Natural killer cell (primary cell): ENCODE measurements around the gene FARS2. TPM values are rescaled to one million over a fixed set of nuclear protein-coding genes. Genes with fewer than 3 reads are reported as not detected.

Experiments
- ATAC-seq, 3 donors: fragments of 150-1000 bp in 2 of 3; fragments of 200-7000 bp in 1 of 3; cut with Tn5 transposase; 1 replicate in 1 of 3; 2 replicates in 2 of 3; pipeline ENCODE4 v1.10.0; 2021; ENCODE audit warnings: mild to moderate bottlenecking in 2 of 3, moderate library complexity in 2 of 3
- DNase-seq, 2 donors: peaks; one replicate each; pipeline versions ENCODE4 v3.0.0 to v3.0.0-alpha.2; 2013 to 2021; ENCODE audit warnings: mixed read lengths in 1 of 2
- H3K27ac ChIP-seq: one replicate; pipeline ENCODE4 v1.5.1; 2013; ENCODE audit warnings: mild to moderate bottlenecking, low read length
- H3K27me3 ChIP-seq: one replicate; pipeline ENCODE4 v1.6.1; 2013; ENCODE audit warnings: low read length; ENCODE audit not compliant: control insufficient read depth, insufficient read depth
- H3K36me3 ChIP-seq: one replicate; pipeline ENCODE4 v1.6.1; 2013; ENCODE audit warnings: low read length; ENCODE audit not compliant: control insufficient read depth, insufficient read depth
- H3K4me1 ChIP-seq: one replicate; pipeline ENCODE4 v1.6.1; 2013; ENCODE audit warnings: low read length; ENCODE audit not compliant: control insufficient read depth, insufficient read depth
- H3K4me3 ChIP-seq: one replicate; pipeline ENCODE4 v1.5.1; 2013; ENCODE audit warnings: low read length
- H3K9me3 ChIP-seq: one replicate; pipeline ENCODE4 v1.6.1; 2013; ENCODE audit warnings: low read length; ENCODE audit not compliant: control insufficient read depth, insufficient read depth
- H3K27ac Mint-ChIP-seq, 2 donors: one replicate each; pipeline ENCODE4 v1.8.0; 2022; ENCODE audit warnings: mild to moderate bottlenecking in 2 of 2, mixed read lengths in 2 of 2, moderate library complexity in 1 of 2
- H3K27me3 Mint-ChIP-seq, 2 donors: one replicate each; pipeline ENCODE4 v1.8.0; 2022; ENCODE audit warnings: low read depth in 2 of 2, mixed read lengths in 2 of 2
- H3K36me3 Mint-ChIP-seq: one replicate; pipeline ENCODE4 v1.8.0; 2022; ENCODE audit warnings: mixed read lengths
- H3K4me1 Mint-ChIP-seq, 2 donors: one replicate each; pipeline ENCODE4 v1.8.0; 2022; ENCODE audit warnings: mixed read lengths in 2 of 2
- H3K4me3 Mint-ChIP-seq: one replicate; pipeline ENCODE4 v1.8.0; 2022; ENCODE audit warnings: mild to moderate bottlenecking, moderate library complexity, mixed read lengths
- H3K9me3 Mint-ChIP-seq, 2 donors: one replicate each; pipeline ENCODE4 v1.8.0; 2022; ENCODE audit warnings: mixed read lengths in 2 of 2
- CTCF ChIP-seq: fragments of 200-600 bp; IDR thresholded peaks from one replicate; pipeline ENCODE4 v1.8.0; 2022; ENCODE audit warnings: antibody characterized with exemption
- WGBS: methylation state at CpG from one replicate; pipeline ENCODE4 v1.1.7; 2013; ENCODE audit warnings: missing lambda C conversion rate; ENCODE audit not compliant: insufficient coverage; 5-methylcytosine and 5-hydroxymethylcytosine counted together
- intact Hi-C: fragments of 100-400 bp; cut with micrococcal nuclease; formaldehyde crosslinking; loops from one replicate; pipeline ENCODE4 v1.14.2; 2022
- total RNA-seq, 4 donors: library from RNA; stranded (reverse); fragments of 120-200 nt in 1 of 4; gene quantifications; one replicate each; pipeline versions ENCODE4 v1.2.3 to v1.2.4, GENCODE V29; 2013 to 2022

The FARS2 gene
- total RNA-seq, 3 donors from 2014 or later (not counting 1 experiment from before 2014, with no cell fraction given) = 15.3 to 24.8 (median 22.7) TPM

GRCh38 chr6:5521322-5521721 is 260.0 kb downstream of the FARS2 start:
- H3K27ac Mint-ChIP-seq = peak overlapping the region; percentile 83 to 89
- no peak overlapping the region for H3K4me3 ChIP-seq
- no peaks in the 10 kb centered on the region for H3K9me3 Mint-ChIP-seq
- ATAC-seq (no peak), DNase-seq (no peak)
- peaks cover 67 to 71% of the 10 kb centered on the region in 2 donors for H3K4me1 Mint-ChIP-seq
- H3K4me3 Mint-ChIP-seq = peak overlapping the region; percentile 52
- H3K9me3 ChIP-seq = no peaks in the 10 kb centered on the region
- whole genome bisulfite sequencing = 26% methylated on average over 3 of the region's 3 CpGs
- peaks cover 40% of the 10 kb centered on the region for H3K4me1 ChIP-seq
- TF ChIP-seq CTCF = no peak
- H3K27me3 Mint-ChIP-seq = no peaks in the 10 kb centered on the region
- intact Hi-C loops = no loop called here
- H3K36me3 ChIP-seq = no peaks in the 10 kb centered on the region
- no peaks in the 10 kb centered on the region for H3K27me3 ChIP-seq
- no peaks in the 10 kb centered on the region for H3K36me3 Mint-ChIP-seq
- peak overlapping the region; percentile 39 for H3K27ac ChIP-seq

GRCh38 chr6:5522147-5522546 is 260.8 kb downstream of the FARS2 start:
- Histone ChIP-seq H3K4me1 (peaks cover 35% of the 10 kb centered on the region), H3K36me3 (no peaks in the 10 kb centered on the region), H3K4me3 (no peak overlapping the region), H3K9me3 (no peaks in the 10 kb centered on the region), H3K27me3 (no peaks in the 10 kb centered on the region), H3K27ac (peak overlapping the region; percentile 39)
- no peak for TF ChIP-seq CTCF
- H3K4me1 Mint-ChIP-seq = peaks cover 59 to 63% of the 10 kb centered on the region in 2 donors
- H3K4me3 Mint-ChIP-seq = peak overlapping the region; percentile 28
- intact Hi-C loops = no loop called here
- DNase-seq (peak in 1 of 2 donors; percentile 28), ATAC-seq (peak; percentile 26 to 65 (median 58))
- peak overlapping the region; percentile 83 to 89 for H3K27ac Mint-ChIP-seq
- no peaks in the 10 kb centered on the region for H3K27me3 Mint-ChIP-seq
- no peaks in the 10 kb centered on the region for H3K36me3 Mint-ChIP-seq
- no peaks in the 10 kb centered on the region for H3K9me3 Mint-ChIP-seq

GRCh38 chr6:5524110-5524509 is 262.8 kb downstream of the FARS2 start:
- Histone ChIP-seq H3K9me3 (no peaks in the 10 kb centered on the region), H3K4me1 (peaks cover 24% of the 10 kb centered on the region), H3K4me3 (no peak overlapping the region), H3K27ac (no peak overlapping the region), H3K36me3 (no peaks in the 10 kb centered on the region), H3K27me3 (no peaks in the 10 kb centered on the region)
- H3K27ac Mint-ChIP-seq = no peak overlapping the region
- no peak for DNase-seq
- TF ChIP-seq CTCF = no peak
- H3K9me3 Mint-ChIP-seq = no peaks in the 10 kb centered on the region
- intact Hi-C loops = no loop called here
- H3K4me3 Mint-ChIP-seq = no peak overlapping the region
- H3K36me3 Mint-ChIP-seq = no peaks in the 10 kb centered on the region
- no peak for ATAC-seq
- WGBS = 97% methylated on average over 2 of the region's 2 CpGs
- H3K27me3 Mint-ChIP-seq = no peaks in the 10 kb centered on the region
- peaks cover 50% of the 10 kb centered on the region in 2 donors for H3K4me1 Mint-ChIP-seq

GRCh38 chr6:5525209-5525608 is 263.9 kb downstream of the FARS2 start:
- Mint-ChIP-seq H3K27ac (no peak overlapping the region), H3K4me3 (no peak overlapping the region), H3K36me3 (no peaks in the 10 kb centered on the region), H3K4me1 (peaks cover 40 to 42% of the 10 kb centered on the region in 2 donors), H3K27me3 (no peaks in the 10 kb centered on the region), H3K9me3 (no peaks in the 10 kb centered on the region)
- Histone ChIP-seq H3K27me3 (no peaks in the 10 kb centered on the region), H3K27ac (no peak overlapping the region), H3K9me3 (no peaks in the 10 kb centered on the region), H3K36me3 (no peaks in the 10 kb centered on the region), H3K4me3 (no peak overlapping the region), H3K4me1 (peaks cover 17% of the 10 kb centered on the region)
- 95% methylated on average over 4 of the region's 4 CpGs for WGBS
- no peak for TF ChIP-seq CTCF
- no peak for DNase-seq
- intact Hi-C loops = no loop called here
- ATAC-seq = no peak
